AG04450 (cell line): ENCODE data around the gene TANGO6. TPM values are rescaled to one million over a fixed set of nuclear protein-coding genes. Genes with fewer than 3 reads are reported as not detected.

Experiments used
- CTCF ChIA-PET: fragments of 300-600, 350-600 bp; formaldehyde crosslinking; extraction: SDS; loops from one replicate; lab custom pipeline; 2022; ENCODE audit warnings: antibody characterized with exemption, inconsistent platforms; lab: Charles Lee
- POLR2A ChIA-PET: fragments of 350-600 bp; formaldehyde crosslinking; extraction: SDS; loops from one replicate; lab custom pipeline; 2021; ENCODE audit warnings: antibody characterized with exemption, inconsistent platforms; lab: Yijun Ruan, JAX
- DNase-seq: peaks from one replicate; pipeline ENCODE4 v3.0.0-alpha.2; 2011; ENCODE audit warnings: low read depth, low spot score
- H3K27ac ChIP-seq: one replicate; pipeline ENCODE4 v1.5.1; 2012; ENCODE audit warnings: low read depth, low read length, control low read depth
- H3K27me3 ChIP-seq: one replicate; pipeline ENCODE4 v1.6.0; 2012; ENCODE audit warnings: low read length; ENCODE audit not compliant: control insufficient read depth, insufficient read depth
- H3K4me3 ChIP-seq: 2 replicates; pipeline ENCODE4 v1.5.1; 2011; ENCODE audit warnings: mild to moderate bottlenecking, low read depth, low read length, control low read depth
- H3K9me3 ChIP-seq: 2 replicates; pipeline ENCODE4 v1.5.1; 2012; ENCODE audit warnings: low read length; ENCODE audit not compliant: control insufficient read depth, insufficient read depth
- CTCF ChIP-seq: IDR thresholded peaks from 2 replicates; pipeline ENCODE4 v1.5.1; 2011; ENCODE audit warnings: low read depth, low read length, control low read depth, inconsistent platforms
- polyA plus RNA-seq: library from polyadenylated mRNA; depleted of rRNA; stranded (reverse); fragments of >200 nt; gene quantifications from 2 replicates; pipeline ENCODE4 v1.2.3, GENCODE V29; 2011

TANGO6 gene
- polyA plus RNA-seq, 1 experiment, result 11.6 TPM

DNA sequence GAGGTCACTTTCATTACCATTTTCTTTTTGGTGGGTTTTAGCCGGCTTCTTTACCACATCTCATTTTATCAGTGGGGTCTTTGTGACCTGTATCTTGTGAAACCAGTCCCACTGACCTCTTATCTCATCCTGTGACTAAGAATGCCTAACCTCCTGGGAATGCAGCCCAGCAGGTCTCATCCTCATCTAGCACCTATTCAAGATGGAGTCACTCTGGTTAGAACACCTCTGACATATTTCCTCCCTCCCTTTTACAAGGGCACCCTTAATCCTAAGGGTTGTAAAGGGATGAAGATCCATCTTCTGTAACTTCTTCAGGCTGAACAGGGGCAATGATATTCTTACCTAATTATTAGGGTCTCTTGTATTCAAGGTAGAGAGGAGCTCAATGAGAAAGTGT is 154.2 kb downstream of the TANGO6 start:
- CTCF ChIA-PET, result no interaction called here
- Histone ChIP-seq H3K9me3 (peaks cover 3% of the 10 kb centered on the region), H3K4me3 (no peak overlapping the region), H3K27me3 (no peaks in the 10 kb centered on the region), H3K27ac (no peak overlapping the region)
- TF ChIP-seq CTCF, result no peak
- DNase-seq, result no peak
- POLR2A ChIA-PET, result no interaction called here

DNA sequence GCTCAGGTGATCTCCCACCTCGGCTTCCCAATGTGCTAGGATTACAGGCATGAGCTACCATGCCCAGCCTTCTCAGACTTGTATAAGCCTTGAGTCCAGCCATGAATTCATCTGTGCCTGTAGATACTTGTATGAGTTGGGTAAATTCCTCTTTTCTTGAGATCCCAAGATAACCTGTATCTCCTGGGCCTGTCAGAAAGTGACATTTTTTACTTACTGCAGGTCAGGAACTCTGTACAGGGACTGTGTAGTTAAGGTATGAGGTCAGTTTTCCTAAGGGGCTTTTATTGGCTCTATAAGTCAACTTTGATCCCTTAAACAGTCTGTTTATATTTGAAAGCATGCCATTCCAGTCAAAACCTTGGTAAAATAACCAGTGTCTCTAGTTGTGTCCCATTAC is 155.8 kb downstream of the TANGO6 start:
- ChIA-PET CTCF (no interaction called here), POLR2A (no interaction called here)
- H3K27me3 ChIP-seq, result no peaks in the 10 kb centered on the region
- DNase-seq, result no peak
- H3K27ac ChIP-seq, result no peak overlapping the region
- TF ChIP-seq CTCF, result no peak
- H3K9me3 ChIP-seq, result peaks cover 8% of the 10 kb centered on the region
- H3K4me3 ChIP-seq, result no peak overlapping the region

DNA sequence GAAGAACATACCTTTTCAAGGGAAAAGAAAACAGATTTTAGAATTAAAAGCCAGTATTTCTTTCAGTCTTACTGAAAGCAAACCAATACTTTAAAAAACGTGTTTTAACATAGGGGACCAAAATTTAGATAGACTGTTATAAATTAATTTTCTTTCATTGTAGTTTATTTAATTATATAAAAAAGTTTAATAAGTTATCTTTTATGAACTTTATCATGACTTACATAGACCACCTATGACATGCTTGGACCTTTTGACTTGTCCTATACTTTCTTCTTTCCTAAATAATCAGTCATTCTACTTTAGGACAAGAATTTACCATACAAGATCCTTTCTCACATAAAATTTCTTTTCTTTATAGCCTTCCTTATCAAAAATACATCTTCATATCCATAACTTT is 160.2 kb downstream of the TANGO6 start:
- no peaks in the 10 kb centered on the region for H3K27me3 ChIP-seq

DNA sequence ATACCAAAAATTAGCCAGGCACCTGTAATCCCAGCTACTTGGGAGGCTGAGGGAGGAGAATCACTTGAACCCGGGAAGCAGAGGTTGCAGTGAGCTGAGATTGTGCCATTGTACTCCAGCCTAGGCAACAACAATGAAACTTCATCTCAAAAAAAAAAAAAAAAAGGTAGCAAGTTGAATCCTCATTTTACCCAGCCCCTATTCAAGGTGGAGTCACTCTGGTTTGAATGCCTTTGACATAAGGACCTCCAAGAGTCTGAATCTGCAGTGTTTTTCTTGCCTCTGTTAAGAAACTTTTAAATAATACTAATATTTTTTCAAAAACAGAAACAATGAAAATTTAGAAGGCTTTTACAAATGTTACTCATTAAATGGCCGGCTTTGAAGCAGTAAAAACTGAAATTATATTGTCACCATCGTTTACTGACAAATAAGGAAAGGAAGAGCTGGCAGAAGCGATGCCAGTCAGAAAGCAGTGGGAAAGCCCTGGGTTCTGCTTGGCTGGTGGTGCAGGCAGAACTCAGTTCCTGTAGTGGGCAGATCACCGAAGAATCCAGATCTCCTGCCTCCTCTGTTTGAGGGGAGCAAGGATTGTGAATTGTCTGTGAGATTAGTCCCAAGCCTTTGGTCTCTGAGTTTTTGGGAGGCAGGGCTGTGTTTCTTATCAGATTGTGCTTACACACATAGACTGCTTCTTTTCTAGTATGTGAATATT is 162.5 kb downstream of the TANGO6 start:
- ChIA-PET CTCF (no interaction called here), POLR2A (no interaction called here)
- TF ChIP-seq CTCF, result no peak
- Histone ChIP-seq H3K9me3 (peaks cover 15% of the 10 kb centered on the region), H3K4me3 (no peak overlapping the region), H3K27me3 (no peaks in the 10 kb centered on the region), H3K27ac (no peak overlapping the region)
- DNase-seq, result no peak

More for the DNA sequence above, 160.2 kb downstream of the TANGO6 start:
- Histone ChIP-seq H3K9me3 (peaks cover 15% of the 10 kb centered on the region), H3K27ac (no peak overlapping the region), H3K4me3 (no peak overlapping the region)
- no peak for DNase-seq
- CTCF ChIA-PET, result no interaction called here
- no peak for TF ChIP-seq CTCF
- POLR2A ChIA-PET, result no interaction called here

DNA sequence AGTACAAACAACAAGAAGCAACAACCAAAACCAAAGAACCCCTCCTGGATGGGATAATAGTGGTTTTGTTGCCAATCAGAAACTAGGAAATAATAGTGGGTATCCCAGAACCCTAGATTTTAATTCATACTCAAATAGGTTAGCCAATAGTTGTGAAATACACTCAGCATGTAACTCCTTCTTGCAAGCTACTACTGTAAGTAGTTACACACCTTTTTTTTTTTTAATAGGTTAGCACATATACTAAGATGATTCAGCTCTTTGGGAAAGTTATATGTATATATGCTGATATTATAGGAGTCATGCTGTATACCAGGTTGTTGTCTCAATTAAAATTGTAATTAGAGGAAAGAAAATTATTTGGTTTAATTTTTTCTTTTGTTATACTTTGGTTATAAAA is 169.6 kb downstream of the TANGO6 start:
- Histone ChIP-seq H3K9me3 (no peaks in the 10 kb centered on the region), H3K27ac (no peak overlapping the region), H3K27me3 (no peaks in the 10 kb centered on the region), H3K4me3 (no peak overlapping the region)
- ChIA-PET CTCF (interaction anchor here (1.2 kb wide), 1 partner anchor 13 kb away, joined by 6 read pairs; no protein-coding TSS in a partner anchor), POLR2A (no interaction called here)
- no peak for DNase-seq
- no peak for TF ChIP-seq CTCF
